CD14-positive monocyte (primary cell): ENCODE data around the gene ANO2. TPM values are rescaled to one million over a fixed set of nuclear protein-coding genes. Genes with fewer than 3 reads are reported as not detected.

ENCODE experiments used
- DNase-seq, 3 donors: peaks; one replicate each; pipeline ENCODE4 v3.0.0-alpha.2; 2011 to 2022
- H2AFZ ChIP-seq: 2 replicates; pipeline ENCODE4 v1.6.0; 2012; ENCODE audit warnings: mild to moderate bottlenecking, low read depth, low read length, inconsistent platforms; ENCODE audit not compliant: insufficient read depth, poor library complexity, severe bottlenecking
- H3K27ac ChIP-seq, 2 donors: 1 replicate in 1 of 2; 2 replicates in 1 of 2; pipeline ENCODE4 v1.5.1; 2012 to 2013; ENCODE audit warnings: low read length in 2 of 2, control low read depth in 1 of 2, inconsistent platforms in 1 of 2, low read depth in 1 of 2, mild to moderate bottlenecking in 1 of 2
- H3K27me3 ChIP-seq, 2 donors: one replicate each; pipeline versions ENCODE4 v1.6.0 to v1.6.1; 2011 to 2013; ENCODE audit warnings: low read length in 2 of 2; ENCODE audit not compliant: control insufficient read depth in 2 of 2, insufficient read depth in 2 of 2
- H3K36me3 ChIP-seq, 2 donors: replicated peaks in 1 of 2; 1 replicate in 1 of 2; 2 replicates in 1 of 2; pipeline versions ENCODE4 v1.5.1 to v1.6.1; 2012 to 2013; ENCODE audit warnings: low read length in 2 of 2, control low read depth in 1 of 2, inconsistent platforms in 1 of 2, mild to moderate bottlenecking in 1 of 2; ENCODE audit not compliant: insufficient read depth in 2 of 2, control insufficient read depth in 1 of 2
- H3K4me1 ChIP-seq, 2 donors: 1 replicate in 1 of 2; 2 replicates in 1 of 2; pipeline versions ENCODE4 v1.5.1 to v1.6.1; 2012 to 2013; ENCODE audit warnings: low read length in 2 of 2, control low read depth in 1 of 2, inconsistent platforms in 1 of 2, mild to moderate bottlenecking in 1 of 2, moderate library complexity in 1 of 2; ENCODE audit not compliant: insufficient read depth in 2 of 2, control insufficient read depth in 1 of 2
- H3K4me2 ChIP-seq: replicated peaks from 2 replicates; pipeline ENCODE3; 2012; ENCODE audit warnings: low read length, moderate library complexity, mild to moderate bottlenecking; ENCODE audit not compliant: poor library complexity, severe bottlenecking; ENCODE audit errors: extremely low read depth
- H3K4me3 ChIP-seq, 3 experiments: fragments of 200-600 bp in 1 of 3; sonication (generic) in 1 of 3; replicated peaks in 1 of 3; 1 replicate in 2 of 3; 2 replicates in 1 of 3; pipeline ENCODE4 v1.5.1; 2011 to 2013; ENCODE audit warnings: low read length in 3 of 3, mild to moderate bottlenecking in 3 of 3, control low read depth in 2 of 3, low read depth in 2 of 3, inconsistent platforms in 1 of 3, moderate library complexity in 1 of 3
- H3K79me2 ChIP-seq: 2 replicates; pipeline ENCODE4 v1.6.0; 2012; ENCODE audit warnings: mild to moderate bottlenecking, control low read depth, inconsistent platforms, low read length, moderate library complexity; ENCODE audit not compliant: insufficient read depth
- H3K9ac ChIP-seq: 2 replicates; pipeline ENCODE4 v1.6.0; 2017; ENCODE audit warnings: low read length, mild to moderate bottlenecking; ENCODE audit not compliant: insufficient read depth, poor library complexity, severe bottlenecking
- H3K9me3 ChIP-seq, 2 donors: replicated peaks in 1 of 2; 1 replicate in 1 of 2; 2 replicates in 1 of 2; pipeline versions ENCODE4 v1.5.1 to v1.6.1; 2012 to 2013; ENCODE audit warnings: low read length in 2 of 2, control low read depth in 1 of 2; ENCODE audit not compliant: control insufficient read depth in 1 of 2, insufficient read depth in 1 of 2
- H4K20me1 ChIP-seq: 2 replicates; pipeline ENCODE4 v1.6.0; 2012; ENCODE audit warnings: mild to moderate bottlenecking, low read length, control low read depth, moderate library complexity; ENCODE audit not compliant: insufficient read depth
- H3K27ac Mint-ChIP-seq, 7 donors: one replicate each; pipeline ENCODE4 v1.8.0; 2020; ENCODE audit warnings: mild to moderate bottlenecking in 7 of 7, mixed read lengths in 7 of 7, moderate library complexity in 6 of 7, inconsistent platforms in 2 of 7
- H3K27me3 Mint-ChIP-seq, 3 donors: one replicate each; pipeline ENCODE4 v1.8.0; 2021 to 2022; ENCODE audit warnings: low read depth in 3 of 3, mild to moderate bottlenecking in 3 of 3, mixed read lengths in 3 of 3, moderate library complexity in 3 of 3, inconsistent platforms in 1 of 3
- H3K36me3 Mint-ChIP-seq, 2 donors: one replicate each; pipeline ENCODE4 v1.8.0; 2020; ENCODE audit warnings: mixed read lengths in 2 of 2, inconsistent platforms in 1 of 2, mild to moderate bottlenecking in 1 of 2
- H3K4me1 Mint-ChIP-seq: one replicate; pipeline ENCODE4 v1.8.0; 2020; ENCODE audit warnings: mild to moderate bottlenecking, mixed read lengths
- H3K4me3 Mint-ChIP-seq, 2 donors: one replicate each; pipeline ENCODE4 v1.8.0; 2020; ENCODE audit warnings: mild to moderate bottlenecking in 2 of 2, mixed read lengths in 2 of 2, moderate library complexity in 1 of 2
- H3K9me3 Mint-ChIP-seq, 7 donors: one replicate each; pipeline ENCODE4 v1.8.0; 2020 to 2022; ENCODE audit warnings: mixed read lengths in 7 of 7, mild to moderate bottlenecking in 6 of 7, moderate library complexity in 6 of 7, inconsistent platforms in 2 of 7
- CTCF ChIP-seq: fragments of 200-600 bp; IDR thresholded peaks from one replicate; pipeline ENCODE4 v1.8.0; 2022; ENCODE audit warnings: antibody characterized with exemption, mild to moderate bottlenecking
- WGBS: methylation state at CpG from one replicate; pipeline ENCODE4 v1.1.5; 2013; ENCODE audit warnings: missing lambda C conversion rate; ENCODE audit not compliant: insufficient coverage; 5-methylcytosine and 5-hydroxymethylcytosine counted together
- intact Hi-C, 2 donors: fragments of 100-400 bp; cut with micrococcal nuclease; formaldehyde crosslinking; loops; one replicate each; pipeline versions ENCODE4 v1.15.0 to v1.15.1; 2023
- polyA plus RNA-seq, 3 donors: library from polyadenylated mRNA; depleted of rRNA in 1 of 3; unstranded in 2 of 3; stranded (reverse) in 1 of 3; fragments of 300-500 nt in 2 of 3; fragments of >200 nt in 1 of 3; fragmentation: Illumina TruSeq in 2 of 3; gene quantifications; 1 replicate in 2 of 3; 2 replicates in 1 of 3; pipeline ENCODE4 v1.2.3, GENCODE V29; 2012 to 2021

Gene ANO2
- polyA plus RNA-seq, 3 donors, result not detected

DNA sequence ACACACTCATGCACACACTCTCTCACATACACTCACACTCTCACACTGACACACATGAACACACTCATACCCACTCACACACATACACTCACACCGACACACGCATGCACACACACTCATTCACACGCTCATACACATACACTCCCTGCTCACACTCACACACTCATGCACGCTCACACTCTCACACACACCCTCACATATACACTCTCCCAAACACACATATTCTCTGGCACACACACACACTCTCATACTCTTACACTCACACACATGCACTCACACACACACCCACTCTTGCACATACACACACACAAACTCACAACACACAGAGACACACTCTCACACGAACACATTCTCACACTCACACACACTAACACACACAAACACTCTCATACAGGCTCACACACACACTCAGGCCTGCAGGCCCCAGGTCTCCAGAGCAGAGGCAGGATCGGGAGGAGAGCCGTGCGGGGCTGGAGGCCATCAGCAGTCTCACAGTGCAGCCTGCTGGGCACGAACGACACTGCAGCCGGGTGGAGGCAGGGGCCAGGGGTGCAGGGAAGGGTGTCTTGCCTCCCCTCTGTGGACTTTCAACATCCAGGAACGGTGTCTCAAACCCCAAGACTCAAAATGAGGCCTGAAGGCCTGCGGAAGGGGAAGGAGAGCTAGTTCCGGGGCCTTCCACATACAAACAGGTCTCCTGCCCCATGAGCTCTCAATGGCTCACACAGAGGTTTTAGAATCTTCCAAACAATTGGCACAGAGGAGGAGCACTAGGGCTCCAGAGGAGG lies 148.7 kb downstream of the ANO2 start:
- Histone ChIP-seq H3K4me2 (no peak overlapping the region), H3K9me3 (no peaks in the 10 kb centered on the region), H3K27ac (no peak overlapping the region), H3K9ac (no peak overlapping the region), H3K4me1 (no peaks in the 10 kb centered on the region), H3K36me3 (no peaks in the 10 kb centered on the region), H2AFZ (no peak overlapping the region), H3K79me2 (no peaks in the 10 kb centered on the region), H4K20me1 (no peaks in the 10 kb centered on the region), H3K27me3 (no peaks in the 10 kb centered on the region), H3K4me3 (no peak overlapping the region)
- intact Hi-C loops, result no loop called here
- Mint-ChIP-seq H3K4me1 (peaks cover 6% of the 10 kb centered on the region), H3K36me3 (no peaks in the 10 kb centered on the region), H3K27me3 (peaks cover 0 to 2% (median 1%) of the 10 kb centered on the region in 3 donors), H3K9me3 (no peaks in the 10 kb centered on the region), H3K4me3 (no peak overlapping the region), H3K27ac (no peak overlapping the region)
- TF ChIP-seq CTCF, result no peak
- WGBS, result 54% methylated on average over 11 of the region's 14 CpGs
- DNase-seq, result no peak

GRCh38 chr12:5794156-5794555 lies 150.9 kb downstream of the ANO2 start:
- WGBS, result 87% methylated on average over 4 of the region's 4 CpGs
- Histone ChIP-seq H3K36me3 (no peaks in the 10 kb centered on the region), H3K27me3 (no peaks in the 10 kb centered on the region), H3K4me3 (no peak overlapping the region), H3K9ac (no peak overlapping the region), H3K4me1 (no peaks in the 10 kb centered on the region), H4K20me1 (no peaks in the 10 kb centered on the region), H3K9me3 (no peaks in the 10 kb centered on the region), H3K79me2 (no peaks in the 10 kb centered on the region), H3K4me2 (no peak overlapping the region), H2AFZ (no peak overlapping the region), H3K27ac (no peak overlapping the region)
- DNase-seq, result no peak
- no peak overlapping the region for H3K4me3 Mint-ChIP-seq
- peaks cover 0 to 1% (median 0%) of the 10 kb centered on the region in 7 donors for H3K9me3 Mint-ChIP-seq
- H3K27me3 Mint-ChIP-seq, result peaks cover 5 to 8% (median 7%) of the 10 kb centered on the region in 3 donors
- peaks cover 6% of the 10 kb centered on the region for H3K4me1 Mint-ChIP-seq
- H3K36me3 Mint-ChIP-seq, result no peaks in the 10 kb centered on the region
- no peak for TF ChIP-seq CTCF
- H3K27ac Mint-ChIP-seq, result no peak overlapping the region
- intact Hi-C loops, result no loop called here
